ENCODE data around the gene PPP2R5C. TPM values are rescaled to one million over a fixed set of nuclear protein-coding genes. Genes with fewer than 3 reads are reported as not detected.

The PPP2R5C gene
- total and polyA plus RNA-seq, 3 donors from 2014 or later: 106 to 166 (median 126) TPM

DNA sequence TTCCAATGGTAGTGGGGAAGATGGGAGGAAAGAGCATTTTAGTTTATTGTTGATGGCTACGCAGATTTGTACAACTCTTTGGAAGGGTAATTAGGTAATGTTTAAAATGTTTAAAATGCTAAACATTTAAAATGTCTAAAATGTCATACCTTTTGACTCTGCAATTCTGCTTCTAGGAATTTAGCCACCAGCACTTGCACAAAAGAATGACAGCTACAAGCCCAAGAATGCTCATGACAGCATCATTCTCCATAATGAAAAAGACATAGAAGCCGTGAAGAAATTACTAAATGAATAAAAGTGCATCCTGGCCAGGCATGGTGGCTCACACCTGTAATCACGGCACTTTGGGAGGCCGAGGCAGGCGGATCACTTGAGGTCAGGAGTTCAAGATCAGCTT, 182.9 kb downstream of the PPP2R5C start:
- peaks cover 12% of the 10 kb centered on the region for H3K4me1 ChIP-seq
- H3K27ac ChIP-seq: no peak overlapping the region
- H3K27me3 ChIP-seq: no peaks in the 10 kb centered on the region
- intact Hi-C loops (cut with DNase I; ENCODE audit: low total_unique reads): no loop called here
- TF ChIP-seq, protein P1, sequence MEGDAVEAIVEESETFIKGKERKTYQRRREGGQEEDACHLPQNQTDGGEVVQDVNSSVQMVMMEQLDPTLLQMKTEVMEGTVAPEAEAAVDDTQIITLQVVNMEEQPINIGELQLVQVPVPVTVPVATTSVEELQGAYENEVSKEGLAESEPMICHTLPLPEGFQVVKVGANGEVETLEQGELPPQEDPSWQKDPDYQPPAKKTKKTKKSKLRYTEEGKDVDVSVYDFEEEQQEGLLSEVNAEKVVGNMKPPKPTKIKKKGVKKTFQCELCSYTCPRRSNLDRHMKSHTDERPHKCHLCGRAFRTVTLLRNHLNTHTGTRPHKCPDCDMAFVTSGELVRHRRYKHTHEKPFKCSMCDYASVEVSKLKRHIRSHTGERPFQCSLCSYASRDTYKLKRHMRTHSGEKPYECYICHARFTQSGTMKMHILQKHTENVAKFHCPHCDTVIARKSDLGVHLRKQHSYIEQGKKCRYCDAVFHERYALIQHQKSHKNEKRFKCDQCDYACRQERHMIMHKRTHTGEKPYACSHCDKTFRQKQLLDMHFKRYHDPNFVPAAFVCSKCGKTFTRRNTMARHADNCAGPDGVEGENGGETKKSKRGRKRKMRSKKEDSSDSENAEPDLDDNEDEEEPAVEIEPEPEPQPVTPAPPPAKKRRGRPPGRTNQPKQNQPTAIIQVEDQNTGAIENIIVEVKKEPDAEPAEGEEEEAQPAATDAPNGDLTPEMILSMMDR (IDR thresholded peaks at IDR 0.05): no peak
- no peaks in the 10 kb centered on the region for H3K9me3 ChIP-seq
- H3K36me3 ChIP-seq (ENCODE audit: low read depth, missing control alignments): no peaks in the 10 kb centered on the region
- no peak for DNase-seq
- 77 to 83% methylated on average over 5 of the region's 5 CpGs for WGBS, 2 donors
- no peak overlapping the region for H3K4me3 ChIP-seq

DNA sequence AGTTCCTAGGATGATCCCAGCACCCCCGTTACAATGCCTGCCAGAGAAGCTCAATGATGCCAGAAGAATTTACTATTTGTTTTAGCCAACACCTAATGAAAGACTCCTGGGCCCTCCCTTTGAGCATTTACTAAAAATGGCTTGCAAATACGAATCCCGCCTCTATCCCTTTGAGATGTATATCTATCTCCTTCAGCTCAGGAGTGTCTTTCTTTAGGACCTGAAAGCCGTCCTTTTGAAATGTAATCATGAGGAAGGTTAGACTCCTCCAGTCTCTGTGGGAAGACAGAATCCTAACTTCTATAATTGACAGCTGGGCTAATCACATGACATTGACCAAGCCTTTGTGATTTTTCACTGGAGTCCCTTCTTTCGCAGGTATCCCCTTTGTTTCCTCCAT, 183.7 kb downstream of the PPP2R5C start:
- Histone ChIP-seq H3K36me3 (ENCODE audit: low read depth, missing control alignments) (no peaks in the 10 kb centered on the region), H3K4me3 (no peak overlapping the region), H3K4me1 (peaks cover 14% of the 10 kb centered on the region), H3K27ac (no peak overlapping the region), H3K9me3 (no peaks in the 10 kb centered on the region), H3K27me3 (no peaks in the 10 kb centered on the region)
- TF ChIP-seq, protein P1 (IDR thresholded peaks at IDR 0.05): no peak
- no peak for TF ChIP-seq POLR2A (IDR thresholded peaks at IDR 0.05)
- intact Hi-C loops (cut with DNase I; ENCODE audit: low total_unique reads): no loop called here
- no peak for DNase-seq
- 22 to 31% methylated on average over 5 of the region's 5 CpGs for WGBS, 2 donors

DNA sequence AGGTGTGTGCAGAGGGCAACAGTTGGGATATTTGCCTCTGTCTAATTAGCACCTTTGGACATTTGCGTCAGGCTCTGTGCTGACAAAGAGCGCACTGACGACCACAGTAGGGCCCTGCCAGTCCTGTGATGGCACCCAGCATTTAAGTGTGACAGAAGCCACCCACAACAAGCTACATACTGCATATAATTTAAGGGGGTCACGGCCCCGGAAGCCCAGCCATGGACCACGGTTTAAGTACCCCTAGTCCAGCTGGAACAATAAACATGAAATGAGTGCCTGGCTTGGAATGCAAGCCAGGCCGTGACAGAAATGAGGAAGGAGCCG, 186.0 kb downstream of the PPP2R5C start:
- no peaks in the 10 kb centered on the region for H3K9me3 ChIP-seq
- peak overlapping the region; percentile 97 to 98 for H3K27ac ChIP-seq
- no peak for TF ChIP-seq POLR2A (IDR thresholded peaks at IDR 0.05)
- TF ChIP-seq, protein P1 (IDR thresholded peaks at IDR 0.05): no peak
- WGBS, 2 donors: 3 to 6% methylated on average over 8 of the region's 8 CpGs
- H3K4me1 ChIP-seq: peaks cover 14% of the 10 kb centered on the region
- no peaks in the 10 kb centered on the region for H3K36me3 ChIP-seq (ENCODE audit: low read depth, missing control alignments)
- no peak for DNase-seq
- H3K27me3 ChIP-seq: no peaks in the 10 kb centered on the region
- peak overlapping the region; percentile 73 to 87 for H3K4me3 ChIP-seq
- intact Hi-C loops (cut with DNase I; ENCODE audit: low total_unique reads): no loop called here

DNA sequence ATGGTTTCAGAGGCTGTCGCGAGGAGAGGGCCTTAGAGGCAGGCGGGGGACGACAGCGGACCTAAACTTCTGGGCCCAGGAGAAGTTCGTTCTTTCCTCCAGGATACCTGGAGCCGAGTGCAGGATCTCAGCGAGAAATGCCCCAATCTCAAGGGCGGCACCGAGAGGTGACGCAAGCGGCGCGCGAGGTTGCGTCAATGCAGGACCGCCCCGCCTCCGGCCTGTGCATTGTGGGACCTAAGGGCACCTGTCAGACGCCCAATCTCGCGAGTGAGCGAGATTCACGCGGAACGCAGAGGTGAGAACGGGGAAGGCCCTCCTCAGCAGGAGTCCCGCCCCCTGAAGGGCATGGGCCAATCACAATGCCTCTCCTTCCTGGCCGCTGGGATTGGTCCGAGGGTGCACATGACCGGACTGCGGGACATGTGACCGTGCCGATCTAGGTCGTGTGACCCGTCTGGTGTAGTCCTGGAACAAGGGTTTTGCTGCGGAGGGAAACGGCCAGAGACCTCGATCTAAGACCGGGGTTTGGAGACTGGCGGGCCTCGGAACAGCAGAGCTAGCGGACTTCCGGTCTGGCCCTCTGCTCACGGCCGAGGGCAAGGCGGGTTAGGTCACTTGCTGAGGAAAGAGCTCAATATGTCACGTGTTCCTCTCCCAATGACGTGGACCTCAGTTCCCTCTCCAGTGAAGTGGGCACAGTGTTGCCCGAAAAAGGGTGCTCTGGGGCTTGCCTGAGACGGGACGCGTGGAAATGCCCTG, 186.6 kb downstream of the PPP2R5C start:
- intact Hi-C loops (cut with DNase I; ENCODE audit: low total_unique reads): no loop called here
- H3K4me3 ChIP-seq: peak overlapping the region; percentile 73 to 87
- 0 to 1% methylated on average over 10 to 53 of the region's 53 CpGs for WGBS, 2 donors

More for the DNA sequence above, 186.6 kb downstream of the PPP2R5C start:
- Histone ChIP-seq H3K9me3 (no peaks in the 10 kb centered on the region), H3K36me3 (ENCODE audit: low read depth, missing control alignments) (no peaks in the 10 kb centered on the region), H3K27ac (peak overlapping the region; percentile 98 to 99), H3K4me1 (peaks cover 14% of the 10 kb centered on the region), H3K27me3 (no peaks in the 10 kb centered on the region)
- TF ChIP-seq POLR2A (IDR thresholded peaks at IDR 0.05): peak; percentile 68
- TF ChIP-seq, protein P1 (IDR thresholded peaks at IDR 0.05): no peak
- DNase-seq: peak; percentile 100

Data from testis (tissue), 3 donors.